HG02840 (cell line): ENCODE measurements around the gene EVX1.

Source experiments
- ATAC-seq: cut with Tn5 transposase; IDR thresholded peaks from one replicate; pipeline ENCODE4 v1.9.1; 2021; ENCODE audit warnings: mild to moderate bottlenecking, moderate library complexity, moderate number of reproducible peaks; ENCODE audit not compliant: unreplicated experiment, low FRiP score

Gene EVX1

GRCh38 chr7:27248427-27248806 is 5.8 kb downstream of the EVX1 start:
- no peak for ATAC-seq

DNA sequence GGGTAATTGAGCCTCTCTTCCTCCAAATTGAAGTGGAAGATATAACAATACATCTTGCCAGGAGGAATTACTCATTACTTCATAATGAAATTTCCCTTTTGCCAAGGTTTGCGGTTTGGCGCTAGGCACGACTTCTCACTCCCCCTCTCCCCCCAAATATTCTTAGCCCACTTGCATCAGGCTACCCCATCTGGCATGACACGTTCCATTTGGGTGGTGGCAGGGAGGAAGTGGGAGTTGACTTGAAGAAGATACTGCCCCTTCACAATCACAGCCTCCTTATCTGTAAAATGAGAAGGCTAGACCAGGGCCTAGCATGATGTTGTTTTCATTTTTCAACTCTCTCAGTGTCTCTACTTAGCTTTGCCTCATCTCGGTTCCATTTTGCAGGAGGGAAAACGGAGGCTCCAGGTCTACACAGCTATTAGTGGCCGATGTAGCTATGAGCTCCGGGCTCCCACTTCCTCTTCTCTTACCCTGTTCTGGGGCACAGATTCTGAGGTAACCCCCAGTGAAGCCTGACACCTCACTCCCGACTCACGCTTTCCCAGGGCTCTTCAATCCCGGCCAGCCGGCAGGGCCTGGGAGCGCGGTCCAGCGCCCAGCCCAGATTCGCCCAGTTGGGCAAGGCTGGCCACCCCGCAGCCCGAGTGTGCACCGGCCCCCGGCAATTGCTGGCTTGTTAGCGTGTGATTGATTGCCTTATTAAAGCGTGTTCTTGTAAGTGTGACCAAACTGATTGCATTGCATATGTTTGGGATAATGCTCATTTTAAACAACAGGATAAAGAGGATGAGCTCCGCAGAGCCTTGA is 6.5 kb downstream of the EVX1 start:
- no peak for ATAC-seq

- ATAC-seq = no peak
Observed at GRCh38 chr7:27249724-27250556, 7.3 kb downstream of the EVX1 start.

- ATAC-seq = no peak
Observed at GRCh38 chr7:27250557-27251070, 8.0 kb downstream of the EVX1 start.

DNA sequence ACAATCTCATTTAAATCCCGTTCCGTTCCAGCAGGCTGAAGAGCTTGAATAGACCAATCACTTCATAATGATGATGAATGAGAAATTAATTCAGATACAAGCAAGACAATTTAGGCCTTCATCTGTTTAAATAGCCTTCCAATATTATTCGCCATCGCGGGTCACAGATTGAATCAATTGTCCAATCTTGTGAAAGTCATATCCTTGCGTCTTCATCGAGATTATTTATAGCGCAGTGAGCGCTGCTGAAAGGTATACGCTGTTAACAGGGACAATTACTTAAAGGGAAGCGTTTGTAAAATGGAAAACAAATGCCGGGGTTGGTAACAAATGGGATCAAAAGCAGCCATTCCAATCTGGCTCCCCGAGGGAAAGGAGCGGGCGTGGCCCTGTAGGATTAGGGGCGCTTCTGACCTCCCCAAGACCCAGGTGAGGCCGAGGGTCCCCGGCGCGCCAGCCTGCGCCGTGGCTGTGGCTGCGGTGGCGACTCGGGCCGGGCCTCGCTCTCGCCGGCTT is 8.6 kb downstream of the EVX1 start:
- ATAC-seq = no peak

GRCh38 chr7:27251652-27252590 is 9.3 kb downstream of the EVX1 start:
- no peak for ATAC-seq

GRCh38 chr7:27254625-27255024 is 12.0 kb downstream of the EVX1 start:
- ATAC-seq = no peak

GRCh38 chr7:27260211-27260610 is 17.6 kb downstream of the EVX1 start:
- ATAC-seq = no peak

- no peak for ATAC-seq
Observed at GRCh38 chr7:27262121-27262520, 19.5 kb downstream of the EVX1 start.

- ATAC-seq = no peak
Observed at GRCh38 chr7:27263781-27264180, 21.2 kb downstream of the EVX1 start.

- ATAC-seq = no peak
Observed at GRCh38 chr7:27269455-27269854, 26.9 kb downstream of the EVX1 start.

GRCh38 chr7:27271384-27271783 is 28.8 kb downstream of the EVX1 start:
- ATAC-seq = no peak

DNA sequence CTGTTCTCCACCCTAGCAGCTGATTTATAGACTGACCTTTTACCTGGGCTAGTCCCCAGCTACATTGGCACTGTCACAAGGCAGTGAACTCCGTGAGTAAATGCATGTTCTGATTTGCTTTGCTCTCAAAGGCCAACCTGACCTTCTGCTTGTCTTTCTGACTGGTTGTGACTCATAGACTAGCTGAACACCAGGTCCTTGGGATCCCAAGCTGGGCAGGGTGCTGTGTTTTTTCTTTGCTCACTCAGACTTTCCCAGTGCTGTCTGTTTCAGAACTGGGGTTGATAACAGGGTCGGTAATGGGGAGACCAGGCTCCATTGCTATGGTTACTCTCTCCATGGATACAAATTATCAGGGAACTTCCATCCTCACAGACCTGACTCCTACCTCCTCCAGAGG is 35.0 kb downstream of the EVX1 start:
- ATAC-seq = no peak

- ATAC-seq = no peak
Observed at GRCh38 chr7:27283558-27283957, 41.0 kb downstream of the EVX1 start.

GRCh38 chr7:27295236-27295635 is 52.6 kb downstream of the EVX1 start:
- no peak for ATAC-seq

DNA sequence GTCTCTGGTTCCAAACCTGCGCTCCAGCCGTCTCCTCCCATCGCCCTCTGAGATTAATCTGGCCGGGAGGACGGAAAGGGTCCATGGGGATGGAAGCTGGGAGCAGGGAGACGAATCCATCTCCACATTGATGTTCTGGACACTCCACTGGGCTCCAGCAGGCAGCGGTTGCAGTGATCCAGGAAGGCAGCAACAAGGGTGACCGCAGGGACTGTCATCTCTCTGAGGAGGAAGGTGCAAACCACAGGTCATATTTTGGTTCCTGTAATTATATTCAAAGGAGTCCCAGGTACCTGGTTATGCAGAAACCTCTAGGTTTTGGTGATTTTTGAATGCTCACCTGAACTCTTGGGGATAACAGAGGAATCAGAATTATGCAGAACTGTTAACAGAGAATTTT is 54.8 kb downstream of the EVX1 start:
- no peak for ATAC-seq
